ENCODE data around the gene MARCHF3. TPM values are rescaled to one million over a fixed set of nuclear protein-coding genes. Genes with fewer than 3 reads are reported as not detected.
A peak's percentile ranks its signal among the peaks of the same experiment; 100 is the strongest.
"Not testable (repeated sequence)": the region's sequence is repeated elsewhere in the genome, so short reads cannot be mapped to it uniquely, and the experiment has no call there.

The MARCHF3 gene
- 1 to 10 TPM; 4.7 to 5.6 (median 5.3) TPM for polyA plus RNA-seq (ENCODE audit: insufficient read depth in 1 of 5, insufficient read length in 5 of 5, low replicate concordance in 1 of 5)
- long read RNA-seq, donor 1 = 0 reads
- long read RNA-seq, donor 2 = 0 reads
- long read RNA-seq, donor 3, full-length matches to known transcripts = 2 of 2 reads
- long read RNA-seq, donor 3, partial matches to known transcripts = 0 of 2 reads
- long read RNA-seq, donor 3, other reads (novel, unspliced or antisense) = 0 of 2 reads
- long read RNA-seq, donor 4, full-length matches to known transcripts = 1 of 1 reads
- long read RNA-seq, donor 4, partial matches to known transcripts = 0 of 1 reads
- long read RNA-seq, donor 4, other reads (novel, unspliced or antisense) = 0 of 1 reads
- long read RNA-seq, donor 5 = 0 reads
- long read RNA-seq, donor 6, full-length matches to known transcripts = 4 of 4 reads
- long read RNA-seq, donor 6, partial matches to known transcripts = 0 of 4 reads
- long read RNA-seq, donor 6, other reads (novel, unspliced or antisense) = 0 of 4 reads
- long read RNA-seq, donor 7, partial matches to known transcripts = 0 of 1 reads
- long read RNA-seq, donor 7, other reads (novel, unspliced or antisense) = 0 of 1 reads
- long read RNA-seq, donor 8 = 0 reads

DNA sequence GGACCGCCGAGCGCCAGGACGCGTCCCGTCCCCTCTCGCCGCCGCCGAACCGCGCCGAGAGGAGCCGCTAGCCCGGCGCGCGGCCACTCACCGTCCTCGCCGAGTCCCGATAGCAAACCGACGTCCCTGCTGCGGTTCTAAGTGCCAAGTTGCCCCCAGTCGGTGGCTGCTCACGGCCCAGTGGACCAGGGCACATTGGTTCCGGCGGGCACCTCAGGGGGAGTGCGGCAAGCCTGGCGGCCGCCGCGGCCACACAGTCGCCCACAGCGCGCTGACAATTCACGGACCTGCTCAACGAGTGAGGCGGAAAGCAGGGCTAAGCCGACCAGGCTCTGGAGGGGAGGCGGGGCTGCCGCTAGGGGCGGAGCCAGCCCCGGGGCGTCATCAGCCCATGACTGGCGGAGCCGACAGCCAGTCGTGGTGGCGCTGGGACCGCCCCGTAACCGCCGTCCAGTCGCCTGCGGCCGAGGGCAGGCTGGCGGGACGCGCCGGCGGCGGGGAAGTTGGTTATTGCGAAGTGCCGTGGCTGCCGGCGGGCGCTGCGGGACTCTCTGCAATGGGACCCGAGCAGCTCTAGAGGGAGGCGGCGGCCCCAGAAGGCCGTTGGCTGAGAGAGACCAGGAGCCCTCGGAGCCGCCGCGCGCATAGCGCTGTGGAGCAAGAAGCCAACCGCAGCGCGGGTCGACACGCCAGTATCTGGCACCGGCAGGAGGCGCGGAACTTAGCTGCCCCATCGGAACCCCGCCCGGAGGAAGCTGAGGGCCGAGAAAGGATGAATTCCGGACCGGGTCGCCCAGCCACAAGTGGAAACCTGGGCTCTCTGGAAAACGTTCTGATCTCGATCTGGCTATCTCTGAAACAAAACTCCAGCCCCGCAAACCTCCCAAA lies at the start of gene MARCHF3:
Gene MARCHF3, minus strand, starts transcription at position 300 of the 888 bp plus-strand sequence. CDS start 112,387 bp downstream, outside the sequence.
- peak; percentile 94 to 95 for DNase-seq

- no peak for DNase-seq
Measured at GRCh38 chr5:127079994-127080491, 49.7 kb upstream of the MARCHF3 start.

DNA sequence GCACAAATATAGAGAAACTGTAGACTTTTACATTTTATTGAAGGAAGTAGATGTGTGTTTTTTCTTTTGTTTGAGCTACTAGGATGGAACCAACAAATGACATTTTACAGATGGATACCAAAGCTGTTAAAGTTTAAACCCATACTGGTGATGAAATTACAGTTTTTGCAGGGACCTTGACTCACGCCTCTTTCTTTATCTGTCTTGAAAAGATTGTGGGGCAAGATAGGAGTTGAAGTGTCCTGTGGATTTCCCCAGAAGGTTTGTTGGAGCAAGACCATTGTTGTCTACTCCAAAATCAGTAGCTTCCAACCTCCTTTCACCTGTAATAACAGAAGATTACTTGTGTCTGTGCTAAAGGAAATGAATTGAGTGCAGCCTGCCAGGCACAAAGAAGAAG lies 47.0 kb upstream of the MARCHF3 start:
- DNase-seq = no peak

GRCh38 chr5:127076315-127077129 lies 46.2 kb upstream of the MARCHF3 start:
- DNase-seq = no peak

DNA sequence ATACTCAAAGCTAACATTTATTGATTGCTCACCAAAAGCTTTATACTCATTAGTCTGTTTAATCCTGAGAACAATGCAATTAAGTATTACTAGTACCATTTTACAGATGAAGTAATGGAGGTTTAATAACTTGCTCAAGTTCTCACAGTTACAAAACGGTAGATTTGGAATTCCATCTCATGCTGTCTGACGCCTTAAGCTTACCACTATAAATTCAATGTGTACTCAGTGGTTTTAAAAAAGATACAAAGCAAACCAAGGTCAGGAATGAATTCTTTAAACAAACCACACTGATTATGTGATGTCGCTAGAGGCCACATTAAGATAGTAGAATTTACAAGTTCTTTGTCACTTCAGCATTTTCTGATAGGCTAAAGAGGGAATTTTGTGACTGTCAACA lies 44.1 kb upstream of the MARCHF3 start:
- DNase-seq = no peak

GRCh38 chr5:127072861-127073846 lies 42.8 kb upstream of the MARCHF3 start, which contains the start of gene C5orf63:
TSS of gene C5orf63 (minus strand) at chr5:127073502. CDS start at chr5:127058995, 14,507 bp downstream.
- peak; percentile 51 for DNase-seq

DNA sequence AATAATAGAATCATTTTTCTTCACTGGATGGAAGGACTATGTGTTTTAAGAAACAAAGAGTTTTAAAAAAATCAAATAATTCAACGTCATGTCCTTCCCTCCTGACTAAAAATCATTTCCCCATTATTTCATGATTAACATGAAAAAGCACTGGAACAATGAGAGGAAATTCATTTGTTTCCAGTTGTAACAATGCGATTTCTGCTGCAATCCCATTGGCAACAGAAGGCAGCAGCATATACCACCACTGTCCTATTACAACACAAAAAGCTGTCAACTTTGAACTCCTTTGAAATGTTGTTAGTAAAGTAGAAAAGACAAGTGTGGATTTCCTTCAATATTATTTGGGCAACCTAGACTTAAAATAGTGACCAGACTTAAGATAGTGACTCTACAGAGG lies 39.9 kb upstream of the MARCHF3 start:
- DNase-seq = no peak

- DNase-seq = no peak
Measured at GRCh38 chr5:127068493-127069214, 38.3 kb upstream of the MARCHF3 start.

GRCh38 chr5:127066721-127067120 lies 36.4 kb upstream of the MARCHF3 start:
- DNase-seq = no peak

DNA sequence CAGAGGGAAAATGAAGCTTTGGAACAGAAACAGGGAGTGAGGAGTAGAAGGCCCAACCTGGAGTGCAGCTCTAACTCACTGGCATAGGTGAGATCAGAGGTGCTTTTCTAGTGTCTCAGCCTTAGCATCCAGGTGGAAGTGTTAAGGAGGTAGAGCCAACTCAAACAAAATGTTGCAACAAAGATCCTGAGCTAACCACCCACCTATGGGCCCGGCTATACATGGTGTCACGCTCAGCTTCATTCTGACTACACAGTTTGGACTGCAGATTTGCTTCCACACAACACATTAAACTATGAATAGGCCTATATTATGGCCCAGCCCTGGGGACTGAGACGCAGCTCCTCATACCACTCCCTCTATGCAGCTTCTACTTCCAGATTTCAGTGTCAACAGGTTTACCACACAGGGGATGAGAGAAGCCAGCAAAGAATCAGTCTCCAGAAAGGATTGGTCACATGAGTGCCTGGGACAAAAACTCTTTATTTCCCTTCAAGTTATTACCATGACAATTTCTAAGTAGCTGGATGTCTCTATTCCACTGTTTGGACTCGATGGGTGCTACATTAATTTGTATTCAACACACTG lies 34.0 kb upstream of the MARCHF3 start:
- no peak for DNase-seq

DNA sequence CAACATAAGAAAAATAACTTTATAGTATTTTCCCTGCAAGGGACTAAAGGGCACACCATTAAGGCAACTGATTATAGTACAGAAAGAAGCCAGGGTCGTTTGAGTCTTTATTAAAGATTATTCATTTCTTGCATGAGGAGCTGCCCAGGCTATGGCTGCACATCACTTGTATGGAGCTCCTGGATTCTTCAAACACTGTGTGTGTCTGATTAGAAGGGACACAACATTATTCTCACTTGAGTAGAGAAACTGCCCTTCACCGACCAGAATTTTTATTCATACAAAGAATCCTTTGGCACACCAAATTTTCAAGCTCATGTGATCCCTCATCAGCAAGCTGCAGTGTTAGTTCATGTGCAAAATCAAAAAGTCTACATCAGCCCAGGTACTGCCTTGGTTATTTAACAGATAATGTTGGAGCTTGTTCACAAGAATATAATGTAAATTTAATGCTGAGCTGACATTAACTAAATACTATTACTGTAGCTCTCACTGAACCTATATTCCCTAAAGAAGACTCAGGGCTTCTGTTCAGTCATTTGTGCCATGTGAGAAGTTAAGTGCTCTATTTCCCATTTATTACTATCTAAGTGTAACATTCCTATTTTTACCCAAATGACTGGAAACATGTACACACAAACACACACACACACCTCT lies 33.0 kb upstream of the MARCHF3 start:
- no peak for DNase-seq

DNA sequence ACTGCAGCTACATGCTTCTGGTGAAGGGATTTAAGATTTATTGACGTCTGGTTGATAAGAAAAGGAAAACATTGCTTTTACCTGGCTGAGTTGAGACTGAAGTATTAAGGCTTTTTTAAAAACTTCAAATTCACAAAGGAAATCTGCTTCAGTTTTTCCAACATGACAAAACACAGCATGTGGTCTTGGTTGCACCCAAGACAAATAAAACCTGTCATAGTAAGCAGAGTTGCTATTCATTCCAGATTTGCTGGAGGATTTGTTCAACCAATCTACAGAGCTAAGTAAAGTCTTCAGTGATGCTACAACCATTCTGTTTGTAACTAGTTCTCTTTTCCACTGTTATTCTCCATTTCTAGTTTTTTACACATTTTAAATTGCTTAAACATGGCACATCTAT lies 31.6 kb upstream of the MARCHF3 start:
- DNase-seq = no peak

DNA sequence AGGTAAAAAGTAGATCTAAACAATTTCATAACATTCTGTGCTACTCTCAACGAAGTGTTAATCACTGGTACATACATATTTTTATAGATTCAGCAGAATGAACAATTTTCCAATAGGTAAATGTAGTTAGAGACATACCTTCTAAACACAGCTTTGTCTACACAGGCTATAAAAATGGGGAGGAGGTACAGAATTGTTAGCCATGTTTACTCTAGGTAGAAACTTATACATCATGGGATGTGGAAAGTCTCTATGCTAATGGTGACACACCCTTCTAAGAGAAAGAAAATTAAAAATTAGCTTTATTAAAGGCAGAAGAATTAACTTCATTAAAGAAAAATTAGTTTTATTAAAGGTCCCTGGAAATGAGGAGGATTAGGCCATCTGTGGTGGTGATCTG lies 31.2 kb upstream of the MARCHF3 start:
- no peak for DNase-seq

GRCh38 chr5:127060470-127060985 lies 30.2 kb upstream of the MARCHF3 start:
- DNase-seq = no peak

- DNase-seq = no peak
Measured at GRCh38 chr5:127056896-127057295, 26.5 kb upstream of the MARCHF3 start.

DNA sequence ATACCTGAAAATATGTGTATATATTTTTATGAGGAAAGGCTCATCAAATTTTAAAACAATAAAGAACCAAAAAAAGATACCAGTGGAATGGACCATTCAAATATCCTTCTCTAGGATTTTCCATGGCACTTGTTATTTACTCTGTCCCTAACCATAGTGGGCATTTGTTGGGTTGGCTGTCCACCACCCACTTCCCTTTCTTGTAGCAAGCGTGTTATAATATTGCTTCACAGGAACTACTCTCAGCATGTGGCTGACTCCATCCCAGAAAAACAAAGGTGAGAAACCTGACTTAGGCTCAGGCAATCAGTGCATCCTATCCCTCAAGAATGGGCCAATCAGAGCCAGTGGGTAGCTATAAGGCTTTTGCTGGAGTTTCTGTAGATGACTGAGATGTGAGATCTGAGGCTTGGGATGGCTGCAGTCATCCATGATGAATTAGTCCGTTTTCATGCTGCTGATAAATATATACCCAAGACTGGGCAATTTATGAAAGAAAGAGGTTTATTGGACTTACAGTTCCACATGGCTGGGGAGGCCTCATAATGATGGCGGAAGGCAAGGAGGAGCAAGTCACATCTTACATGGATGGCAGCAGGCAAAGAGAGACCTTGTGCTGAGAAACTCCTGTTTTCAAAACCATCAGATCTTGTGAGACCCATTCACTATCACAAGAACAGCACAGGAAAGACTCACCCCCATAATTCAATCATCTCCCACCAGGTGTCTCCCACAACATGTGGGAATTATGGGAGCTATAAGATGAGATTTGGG lies 25.7 kb upstream of the MARCHF3 start:
- DNase-seq = no peak

DNA sequence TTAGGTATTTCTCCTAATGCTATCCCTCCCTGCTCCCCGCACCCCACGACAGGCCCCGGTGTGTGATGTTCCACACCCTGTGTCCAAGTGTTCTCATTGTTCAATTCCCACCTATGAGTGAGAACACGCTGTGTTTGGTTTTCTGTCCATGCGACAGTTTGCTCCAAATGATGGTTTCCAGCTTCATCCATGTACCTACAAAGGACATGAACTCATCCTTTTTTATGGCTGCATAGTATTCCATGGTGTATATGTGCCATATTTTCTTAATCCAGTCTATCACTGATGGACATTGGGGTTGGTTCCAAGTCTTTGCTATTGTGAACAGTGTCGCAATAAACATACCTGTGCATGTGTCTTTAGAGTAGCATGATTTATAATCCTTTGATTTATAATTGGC lies 23.2 kb upstream of the MARCHF3 start:
- DNase-seq = not testable (repeated sequence)

Measured in right lung (tissue), 10 donors.